Astrocyte of the spinal cord (primary cell): Measurements from ENCODE around the gene SLC22A5.

Experiments
- DNase-seq: peaks from one replicate; pipeline ENCODE4 v3.0.0; 2011; ENCODE audit warnings: low read depth, low spot score
- H3K4me3 ChIP-seq: 2 replicates; pipeline ENCODE4 v1.5.1; 2011; ENCODE audit warnings: low read depth, mild to moderate bottlenecking, low read length, moderate library complexity
- CTCF ChIP-seq: IDR thresholded peaks from 2 replicates; pipeline ENCODE4 v1.5.1; 2012; ENCODE audit warnings: low read depth, mild to moderate bottlenecking, low read length, inconsistent platforms
- in situ Hi-C: cut with HindIII; loops from 2 replicates; pipeline ENCODE4 v1.10.0; 2017; ENCODE audit warnings: low sequenced_read_pairs

SLC22A5 gene

GRCh38 chr5:132420706-132421272, 51.3 kb downstream of the SLC22A5 start:
- H3K4me3 ChIP-seq: no peak overlapping the region
- TF ChIP-seq CTCF: peak; percentile 3
- DNase-seq: no peak
- in situ Hi-C loops: no loop called here

- H3K4me3 ChIP-seq: no peak overlapping the region
- in situ Hi-C loops: no loop called here
- DNase-seq: no peak
- no peak for TF ChIP-seq CTCF
Measured at GRCh38 chr5:132421462-132421861, 52.0 kb downstream of the SLC22A5 start.

- in situ Hi-C loops: no loop called here
- TF ChIP-seq CTCF: no peak
- no peak overlapping the region for H3K4me3 ChIP-seq
- DNase-seq: no peak
Measured at GRCh38 chr5:132422720-132423437, 53.4 kb downstream of the SLC22A5 start.

DNA sequence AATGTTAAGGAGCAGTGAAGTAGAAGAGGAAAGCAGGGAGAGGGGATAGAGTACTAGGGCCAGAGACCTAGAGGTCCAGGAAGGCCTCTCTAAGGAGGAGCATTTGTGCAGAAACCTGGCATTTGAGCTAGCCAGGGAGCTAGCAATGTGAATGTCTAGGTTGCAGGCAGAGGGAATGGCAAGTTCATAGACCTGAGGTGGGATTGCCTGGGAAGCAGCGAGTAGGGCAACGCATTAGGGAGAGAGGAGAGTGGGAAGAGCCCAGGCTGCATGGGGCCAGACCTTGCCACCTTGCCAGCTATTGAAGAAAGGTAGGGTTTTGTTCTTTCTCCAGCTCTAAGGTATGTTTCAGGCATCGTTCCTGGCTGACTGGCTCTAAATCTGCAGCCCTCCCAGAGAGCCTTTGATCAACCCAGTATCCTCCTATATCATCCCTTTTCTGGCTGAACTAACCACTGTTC, 54.0 kb downstream of the SLC22A5 start:
- in situ Hi-C loops: no loop called here
- DNase-seq: no peak
- TF ChIP-seq CTCF: no peak
- no peak overlapping the region for H3K4me3 ChIP-seq

- in situ Hi-C loops: no loop called here
- no peak for DNase-seq
- TF ChIP-seq CTCF: no peak
- H3K4me3 ChIP-seq: no peak overlapping the region
Measured at GRCh38 chr5:132424167-132424880, 54.8 kb downstream of the SLC22A5 start.

- H3K4me3 ChIP-seq: no peak overlapping the region
- in situ Hi-C loops: no loop called here
- peak; percentile 82 for DNase-seq
- TF ChIP-seq CTCF: no peak
Measured at GRCh38 chr5:132425009-132425937, 55.8 kb downstream of the SLC22A5 start.
